Neural progenitor cell (in vitro differentiated cells): ENCODE results near the gene ZRANB3.

Experiments used
- CTCF ChIP-seq: fragments of 200-600 bp; sonication (generic); IDR thresholded peaks from 2 replicates; pipeline ENCODE4 v1.5.1; 2017; ENCODE audit warnings: antibody characterized with exemption, mild to moderate bottlenecking
- EZH2 ChIP-seq: fragments of 200-600 bp; sonication (generic); IDR thresholded peaks from 2 replicates; pipeline ENCODE4 v1.6.1; 2017; ENCODE audit warnings: antibody characterized with exemption, mild to moderate bottlenecking, moderate library complexity
- EZH2phosphoT487 ChIP-seq: fragments of 200-600 bp; sonication (generic); IDR thresholded peaks from 2 replicates; pipeline ENCODE4 v1.6.1; 2017; ENCODE audit warnings: antibody characterized with exemption

- no peak for TF ChIP-seq CTCF
- TF ChIP-seq EZH2, result no peak
- no peak for TF ChIP-seq EZH2phosphoT487
Observed at GRCh38 chr2:135096665-135097446, 434.2 kb downstream of the ZRANB3 start.
